Stimulated activated CD4-positive, alpha-beta T cell treated with anti-CD3 and anti-CD28 coated beads, Interleukin-4, amount 100 ng/mL, for 24 hours (primary cell): ENCODE measurements around the gene IRX2.

ENCODE experiments used
- DNase-seq: peaks from one replicate; pipeline ENCODE4 v3.0.0-alpha.2; 2020

Gene IRX2

DNA sequence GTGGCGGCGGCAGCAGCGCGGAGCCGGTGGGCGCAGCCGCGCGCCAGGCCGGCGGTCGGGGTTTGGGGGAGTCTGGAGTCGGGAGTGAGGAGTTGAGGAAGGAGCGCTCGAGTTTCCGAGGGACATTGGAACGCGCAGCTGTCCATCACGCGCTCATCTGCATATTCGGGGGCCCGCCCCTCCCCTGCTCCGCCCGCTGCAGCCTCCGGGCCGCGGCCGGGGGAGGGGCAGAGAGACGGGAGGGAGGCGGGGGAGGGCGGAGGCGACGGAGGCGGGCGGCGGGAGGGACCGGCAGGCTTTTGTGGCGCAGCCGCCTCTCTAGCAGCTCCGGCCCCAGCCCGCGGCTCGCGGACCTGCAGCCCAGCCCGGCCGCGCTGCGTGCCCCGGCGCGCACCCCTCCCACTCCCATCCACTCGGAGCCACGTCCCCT is at the start of gene IRX2:
TSS of gene IRX2 (minus strand) at position 86 of the 430 bp plus-strand sequence. CDS start 264 bp downstream, outside the sequence.
- DNase-seq: no peak

DNA sequence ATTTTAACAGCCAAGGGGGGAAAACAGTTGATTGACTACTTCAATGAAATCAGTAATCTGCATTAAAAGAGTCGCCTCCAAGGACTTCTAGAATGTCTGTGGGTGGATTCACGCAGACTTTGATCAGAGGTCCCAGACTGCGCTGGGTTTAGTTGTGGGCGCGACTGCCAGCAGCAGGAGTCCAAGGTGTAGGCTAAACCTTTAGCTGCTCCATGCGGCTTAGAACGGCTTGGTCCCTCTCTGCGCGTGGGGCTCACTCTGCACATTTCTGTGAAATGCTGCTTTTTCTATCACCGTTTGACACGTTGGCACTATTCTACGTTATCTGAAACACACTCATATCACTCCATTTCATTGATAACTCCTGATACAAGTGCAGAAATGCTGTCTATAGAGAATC is 48.6 kb upstream of the IRX2 start:
- DNase-seq: no peak

DNA sequence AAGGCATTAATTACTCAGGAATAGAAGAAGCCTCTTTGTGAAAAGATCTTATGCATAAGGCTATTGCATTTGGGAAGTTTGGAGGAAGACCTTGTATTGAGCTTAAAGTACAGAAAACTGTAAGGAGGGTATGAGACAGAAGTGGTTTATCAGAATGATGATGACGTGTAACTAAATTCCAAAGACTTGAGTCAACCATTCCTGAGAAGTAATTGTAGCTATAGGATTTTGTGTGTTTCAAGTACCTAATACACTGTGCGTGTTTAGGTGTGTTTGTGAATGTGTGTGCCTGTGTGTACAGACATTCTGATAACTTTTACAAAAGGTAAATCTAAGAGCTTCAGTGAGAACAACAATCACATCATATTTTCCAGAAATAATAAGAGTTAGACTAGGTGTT is 46.5 kb upstream of the IRX2 start:
- no peak for DNase-seq

DNA sequence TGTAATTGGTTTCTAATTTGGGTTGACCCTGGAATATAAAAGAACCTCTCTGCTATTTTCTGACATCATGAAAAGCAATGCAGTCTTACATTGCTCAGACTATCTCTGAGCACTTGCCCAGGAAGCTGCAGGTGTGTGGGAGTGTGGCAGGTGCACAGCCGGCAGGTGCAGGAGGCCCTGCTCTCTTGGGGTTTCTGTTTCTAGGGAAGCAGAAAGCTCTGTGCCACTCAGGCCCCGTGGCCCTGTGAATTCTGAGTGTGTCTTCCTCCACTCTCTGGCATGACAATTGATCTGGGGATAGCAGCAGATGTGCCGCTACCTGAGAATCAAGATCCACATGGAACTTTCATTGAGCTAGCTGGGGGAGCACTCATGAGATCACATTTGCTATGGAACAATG is 45.7 kb upstream of the IRX2 start:
- no peak for DNase-seq

DNA sequence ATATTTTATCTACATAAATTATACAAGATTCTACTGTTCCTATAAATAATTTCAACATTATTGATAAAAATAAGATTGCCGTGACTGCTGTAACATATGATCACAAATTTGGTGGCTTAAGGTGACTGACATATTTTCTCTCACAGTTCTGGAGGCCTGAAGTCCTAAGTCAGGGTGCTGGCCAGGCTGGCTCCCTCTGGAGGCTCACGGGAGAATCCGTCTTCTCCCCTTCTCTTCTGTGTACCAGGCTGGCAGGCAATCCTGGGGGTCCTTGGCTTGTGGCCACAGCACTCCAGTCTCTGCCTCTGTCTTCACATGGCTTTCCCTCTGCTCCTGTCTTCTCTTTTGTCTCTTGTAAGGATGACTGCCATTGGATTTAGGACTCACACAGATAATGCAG is 31.7 kb upstream of the IRX2 start:
- DNase-seq: no peak

DNA sequence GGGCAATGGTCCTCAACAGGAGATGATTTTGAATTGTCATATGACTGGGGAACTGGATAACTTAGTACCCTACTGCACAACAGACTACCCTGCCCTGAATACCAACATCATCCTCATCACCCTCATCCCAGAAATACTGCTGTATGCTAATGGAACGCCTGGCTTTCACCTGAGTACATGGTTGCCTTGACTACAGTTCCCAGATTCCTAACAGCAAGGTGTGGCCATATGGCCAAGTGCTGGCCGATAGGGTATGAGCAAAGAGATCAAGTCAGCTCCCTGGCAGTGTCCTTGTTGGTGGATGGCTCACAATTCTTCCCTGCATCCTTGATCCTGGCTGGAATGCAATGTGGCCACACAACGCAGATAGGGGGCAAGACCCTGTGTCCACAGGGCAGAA is 31.2 kb upstream of the IRX2 start:
- DNase-seq: no peak

DNA sequence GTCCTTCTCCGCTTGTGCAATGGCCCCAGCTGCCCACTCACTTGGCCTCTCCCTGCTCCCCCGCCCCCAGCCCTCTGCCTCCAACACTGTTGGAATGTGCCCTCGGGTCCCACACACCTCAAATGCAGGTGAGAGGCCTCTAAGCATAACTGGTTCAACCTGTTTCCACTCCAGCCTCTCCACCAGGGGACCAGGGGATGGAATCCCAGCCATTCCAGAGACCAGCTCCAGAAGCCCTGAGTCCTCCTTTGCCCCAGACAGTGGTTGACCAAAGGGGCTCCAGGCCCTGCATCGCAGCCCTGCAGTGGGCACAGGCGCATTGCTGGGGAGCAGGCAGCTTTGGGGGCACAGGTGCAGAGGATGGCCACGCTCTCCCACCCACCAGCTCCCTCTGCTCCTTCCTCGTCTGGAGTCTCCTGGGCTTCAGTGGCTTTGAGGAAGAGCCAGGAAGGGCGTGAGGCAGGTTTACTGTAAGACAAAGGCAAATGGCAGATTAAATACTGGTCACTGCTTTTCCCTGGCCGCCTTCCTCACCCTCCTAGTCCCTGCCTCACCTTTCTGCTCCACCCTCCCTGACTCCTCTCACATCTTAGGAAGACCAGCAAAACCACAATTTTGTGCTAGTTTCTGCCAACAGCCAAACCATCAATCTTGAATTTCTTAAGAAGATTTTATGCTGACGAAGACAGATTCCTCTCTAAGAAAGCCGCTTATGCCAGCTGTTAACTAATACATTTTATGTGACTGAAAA is 29.1 kb upstream of the IRX2 start:
- no peak for DNase-seq

DNA sequence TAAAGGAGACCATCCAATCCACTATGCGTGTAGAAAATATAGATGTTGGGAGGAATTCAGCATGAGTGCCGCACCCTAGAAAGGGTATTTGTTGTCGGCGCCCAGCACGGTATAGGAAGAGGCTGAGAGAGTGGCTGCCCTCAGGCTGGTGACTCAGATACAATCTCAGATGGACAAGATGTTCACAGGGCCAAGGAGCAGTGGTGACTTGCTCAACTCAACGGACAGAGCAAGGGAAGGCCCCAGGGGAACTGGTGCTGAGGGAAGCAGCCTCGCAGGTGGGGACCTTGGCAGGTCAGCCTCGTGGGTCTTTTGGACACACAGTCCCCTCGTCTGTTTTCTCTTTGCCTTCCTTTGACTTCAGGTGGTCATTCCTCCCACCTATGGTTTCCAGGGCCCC is 28.0 kb upstream of the IRX2 start:
- no peak for DNase-seq

DNA sequence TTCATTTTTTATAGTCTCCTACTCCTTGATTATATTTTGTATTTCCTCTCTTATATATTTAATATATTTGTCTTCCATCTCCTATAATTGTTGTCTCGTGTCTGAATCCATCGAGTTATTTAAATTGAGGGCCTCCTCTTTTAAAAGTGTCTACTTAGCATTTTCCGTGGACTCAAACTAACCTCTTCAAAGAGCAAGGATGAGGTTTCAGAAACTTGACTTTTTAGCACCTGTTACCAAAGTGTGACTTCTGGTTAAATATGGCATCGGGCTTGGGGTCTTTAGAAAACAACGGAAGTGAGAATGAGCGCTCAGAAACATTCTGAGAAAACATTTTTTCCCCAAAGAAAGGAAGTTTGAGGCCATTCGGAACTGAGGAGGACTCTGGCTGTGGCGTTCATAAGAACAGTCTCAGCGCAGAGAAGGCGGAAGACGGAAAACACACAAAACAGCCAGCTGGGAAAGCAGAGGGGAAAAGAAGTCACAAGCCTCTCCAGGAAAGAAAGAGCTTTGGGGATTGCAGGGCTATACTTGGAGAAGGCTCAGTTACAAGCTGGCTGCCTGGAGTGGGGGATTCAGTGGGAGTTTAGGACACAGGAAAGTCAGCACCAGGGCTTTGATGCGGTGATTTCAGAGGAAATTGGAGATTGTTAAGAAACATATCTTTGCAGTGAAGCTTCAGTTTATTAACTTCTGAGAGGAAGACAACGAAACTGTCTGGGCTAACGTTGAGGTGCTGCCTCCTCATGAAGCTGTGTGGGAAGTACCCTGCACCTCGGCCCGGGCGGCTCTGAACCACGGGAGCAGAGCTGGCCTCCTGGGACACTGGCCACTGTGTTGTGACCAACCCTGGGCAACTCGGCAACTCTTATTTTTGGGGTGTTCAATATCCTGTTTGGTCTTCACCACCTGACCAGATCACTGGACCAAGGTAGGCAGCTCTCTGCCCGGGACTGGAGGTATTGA is 25.1 kb upstream of the IRX2 start:
- no peak for DNase-seq

DNA sequence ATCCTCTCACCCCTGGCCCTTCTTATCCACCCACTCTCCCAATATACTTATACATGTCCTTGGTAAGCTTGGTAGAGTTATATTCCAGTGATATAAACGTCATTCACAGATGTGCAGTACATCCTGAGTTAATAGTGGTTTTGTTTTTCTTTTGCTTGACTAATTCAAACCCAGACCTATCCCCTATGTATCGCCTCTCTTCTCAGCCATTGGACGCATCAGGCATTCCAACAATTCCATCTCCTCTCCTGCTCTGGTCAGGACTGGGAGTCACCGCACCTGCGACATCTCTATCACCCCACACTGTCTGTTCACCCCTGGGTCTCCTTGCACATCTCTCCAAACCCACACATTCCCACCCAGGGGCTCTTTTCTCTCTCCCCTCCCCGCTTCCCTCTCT is 21.9 kb upstream of the IRX2 start:
- no peak for DNase-seq

DNA sequence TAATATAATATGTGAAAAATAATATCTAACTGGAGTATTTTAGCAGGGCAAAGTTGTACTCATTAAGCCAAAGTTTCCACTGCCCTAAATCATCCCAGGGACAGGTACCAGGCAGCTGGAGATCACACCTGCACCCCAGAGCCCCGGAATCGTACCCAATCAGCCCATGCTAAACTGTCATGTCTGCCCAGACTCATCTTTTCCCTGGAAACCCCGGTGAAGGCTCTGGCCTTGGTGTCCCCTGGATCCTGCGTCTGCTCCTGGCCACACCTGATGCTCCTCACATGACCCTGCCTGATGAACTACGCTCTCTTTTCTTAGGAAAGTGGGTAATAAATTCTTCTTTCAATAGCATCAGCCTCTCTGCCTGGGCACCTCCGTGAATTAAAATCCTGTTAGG is 15.6 kb upstream of the IRX2 start:
- no peak for DNase-seq

DNA sequence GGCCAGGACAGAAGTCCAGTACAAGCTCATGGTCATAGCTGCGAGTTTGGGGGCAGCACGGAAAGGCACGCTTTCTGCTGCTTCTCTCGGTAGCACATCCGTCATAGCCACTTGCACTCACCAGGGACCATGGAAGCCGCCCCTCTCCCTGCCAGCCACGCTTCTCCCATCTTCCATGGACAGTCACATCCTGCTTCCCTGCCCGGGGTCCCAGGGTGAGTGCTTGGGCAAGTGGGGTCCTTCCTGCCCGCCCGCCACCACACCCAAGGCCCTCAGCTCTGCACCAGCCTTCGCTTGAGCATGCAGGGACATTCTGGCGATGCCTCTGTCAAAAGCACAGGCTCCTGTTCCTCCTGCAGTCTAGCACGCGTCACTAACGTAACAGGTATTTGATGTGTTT is 13.1 kb upstream of the IRX2 start:
- DNase-seq: no peak

DNA sequence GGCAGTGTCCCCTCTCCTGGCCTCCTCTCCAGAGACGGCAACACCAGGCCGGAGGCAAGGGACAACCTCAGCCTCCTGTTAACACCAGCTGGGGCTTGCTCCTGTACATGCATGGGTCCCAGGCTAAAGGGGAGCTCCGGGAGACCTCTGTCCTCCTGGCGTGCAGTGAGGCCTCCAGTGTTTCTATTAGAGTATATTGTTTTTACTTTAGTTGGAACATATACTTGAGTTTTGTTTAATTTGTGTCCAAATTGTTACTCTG is 12.0 kb upstream of the IRX2 start:
- DNase-seq: no peak

DNA sequence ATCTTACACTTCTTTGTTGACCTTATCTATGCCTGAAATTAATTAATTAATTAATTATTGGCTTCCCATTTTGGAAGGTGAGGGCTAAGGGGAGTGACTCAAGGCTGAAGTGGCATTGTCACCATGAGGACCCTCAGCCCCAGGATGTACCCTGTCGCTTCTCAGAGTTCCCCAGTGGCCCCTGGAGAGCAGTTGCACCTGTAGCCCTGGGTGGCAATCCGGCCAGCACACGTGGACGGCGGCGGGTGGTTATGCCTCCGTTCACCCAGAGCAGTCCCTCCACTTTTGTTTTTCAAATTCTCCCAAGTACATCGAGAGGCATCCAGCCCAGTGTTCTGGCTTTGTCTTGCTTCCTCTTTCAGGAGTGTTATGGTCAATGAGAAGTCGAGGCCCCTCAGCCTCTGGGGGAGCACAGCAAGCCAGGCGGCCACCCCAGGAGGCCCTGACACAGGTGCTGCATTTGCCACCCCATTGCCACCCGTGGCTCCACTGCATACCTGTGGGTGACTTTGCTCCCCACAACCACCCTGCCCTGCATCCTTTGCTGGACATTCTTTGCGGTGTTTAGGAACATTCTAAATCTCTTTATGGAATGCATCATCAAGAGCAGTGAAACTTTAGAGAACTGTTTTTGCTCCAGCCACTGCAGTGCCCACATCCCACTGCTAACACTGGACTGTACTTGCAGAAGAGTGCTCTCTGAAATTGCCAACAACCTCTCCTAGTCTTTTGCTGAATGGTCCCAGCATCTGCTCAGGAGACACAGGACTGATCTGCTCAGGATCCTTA is 11.5 kb upstream of the IRX2 start:
- DNase-seq: no peak

DNA sequence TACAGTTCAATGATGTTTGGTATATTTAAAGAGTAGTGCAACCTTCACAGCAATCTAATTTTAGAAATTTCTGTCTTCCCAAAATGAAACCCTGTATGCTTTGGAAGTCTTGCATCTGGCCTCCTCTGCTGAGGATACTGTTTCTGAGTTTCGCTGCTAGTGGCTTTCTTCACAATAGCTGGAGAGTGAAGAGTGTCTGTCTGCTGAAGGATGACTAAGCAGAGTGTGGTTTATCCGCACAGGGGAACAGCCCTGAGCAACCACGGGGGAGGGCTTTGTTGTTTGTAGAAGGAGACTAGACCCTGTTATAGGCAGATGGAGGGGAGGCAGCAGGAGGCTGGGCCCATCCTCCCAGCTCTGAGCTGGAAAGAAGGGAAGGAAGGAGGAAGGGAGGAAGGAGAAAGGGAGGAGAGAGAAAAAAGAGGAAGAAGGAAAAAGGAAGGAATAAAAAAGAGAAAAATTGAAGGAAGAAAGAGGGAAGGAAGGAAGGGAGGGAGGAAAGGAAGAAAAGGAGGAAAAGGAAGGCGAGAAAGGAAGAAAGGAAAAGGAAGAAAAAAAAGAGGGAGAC is 10.5 kb upstream of the IRX2 start:
- DNase-seq: no peak

DNA sequence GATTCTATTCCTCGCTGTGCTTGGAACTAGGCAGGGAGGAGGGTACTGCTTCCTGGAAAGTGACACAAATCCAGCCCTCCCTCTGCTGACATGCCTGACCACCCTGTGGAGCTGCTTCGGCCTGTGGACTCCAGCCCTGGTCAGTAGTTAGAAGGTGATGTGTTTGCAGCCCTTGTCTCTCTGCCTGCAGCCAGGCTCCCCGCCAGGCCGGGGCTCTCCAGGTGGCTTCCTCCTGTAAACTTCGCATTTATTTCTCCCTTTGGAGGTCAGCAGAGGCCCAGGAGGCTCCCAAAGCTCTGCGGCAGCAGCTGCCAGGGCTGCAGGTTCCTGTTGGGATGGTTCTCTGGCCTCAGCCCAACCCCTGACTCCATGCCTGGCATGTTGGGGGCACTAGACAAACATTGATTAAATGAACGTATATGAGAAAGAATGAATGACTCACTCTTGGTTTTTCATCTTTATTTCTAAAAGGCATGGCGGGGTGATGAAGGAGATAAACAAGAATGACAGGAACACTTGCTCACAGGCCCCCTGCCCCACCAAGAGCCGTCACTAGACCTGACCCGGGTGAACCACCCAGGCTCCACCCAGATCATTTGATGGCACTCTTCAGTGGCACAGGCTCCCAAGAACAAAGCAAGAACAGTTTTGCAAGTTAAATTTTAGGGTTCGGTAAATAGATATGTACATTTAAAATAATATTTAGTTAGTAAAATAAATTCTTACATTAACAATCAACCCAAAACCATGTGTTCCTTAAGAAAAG is 8.4 kb upstream of the IRX2 start:
- DNase-seq: no peak

DNA sequence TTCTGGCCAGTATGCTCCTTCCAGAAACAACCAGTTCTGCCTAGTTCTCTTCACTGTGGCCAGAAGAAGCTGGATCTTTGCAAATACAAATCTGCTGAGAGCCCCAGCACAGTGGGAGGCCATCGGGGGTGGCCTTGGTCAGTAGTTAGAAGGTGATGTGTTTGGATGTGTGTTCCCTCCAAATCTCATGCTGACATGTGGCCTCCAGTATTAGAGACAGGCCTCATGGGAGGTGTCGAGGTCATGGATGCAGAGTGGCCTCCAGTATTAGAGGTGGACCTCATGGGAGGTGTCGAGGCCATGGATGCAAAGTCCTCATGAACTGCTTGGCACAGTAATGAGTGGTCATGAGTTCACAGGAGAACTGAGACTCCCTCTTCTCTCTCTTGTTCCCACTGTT is 7.6 kb upstream of the IRX2 start:
- DNase-seq: no peak

DNA sequence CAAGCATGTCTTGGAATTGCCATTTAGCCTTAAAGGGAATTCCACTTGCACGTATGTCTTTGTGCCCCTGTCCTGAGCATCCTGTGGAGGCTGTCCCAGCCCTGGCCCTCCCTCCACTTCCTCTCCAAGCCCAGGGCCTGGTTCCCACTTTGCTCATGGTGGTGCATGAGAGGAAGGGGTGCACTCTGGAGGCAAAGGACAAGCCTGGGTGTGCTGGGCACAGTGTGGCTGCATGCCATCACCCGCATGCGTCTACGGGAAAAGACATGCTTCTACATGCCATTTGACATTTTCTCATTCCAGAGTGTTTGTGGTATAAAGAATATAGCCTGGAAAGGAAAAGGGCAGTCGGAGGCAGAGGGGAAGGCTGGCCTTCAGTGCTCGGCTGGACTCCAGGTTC is 7.2 kb upstream of the IRX2 start:
- DNase-seq: no peak

DNA sequence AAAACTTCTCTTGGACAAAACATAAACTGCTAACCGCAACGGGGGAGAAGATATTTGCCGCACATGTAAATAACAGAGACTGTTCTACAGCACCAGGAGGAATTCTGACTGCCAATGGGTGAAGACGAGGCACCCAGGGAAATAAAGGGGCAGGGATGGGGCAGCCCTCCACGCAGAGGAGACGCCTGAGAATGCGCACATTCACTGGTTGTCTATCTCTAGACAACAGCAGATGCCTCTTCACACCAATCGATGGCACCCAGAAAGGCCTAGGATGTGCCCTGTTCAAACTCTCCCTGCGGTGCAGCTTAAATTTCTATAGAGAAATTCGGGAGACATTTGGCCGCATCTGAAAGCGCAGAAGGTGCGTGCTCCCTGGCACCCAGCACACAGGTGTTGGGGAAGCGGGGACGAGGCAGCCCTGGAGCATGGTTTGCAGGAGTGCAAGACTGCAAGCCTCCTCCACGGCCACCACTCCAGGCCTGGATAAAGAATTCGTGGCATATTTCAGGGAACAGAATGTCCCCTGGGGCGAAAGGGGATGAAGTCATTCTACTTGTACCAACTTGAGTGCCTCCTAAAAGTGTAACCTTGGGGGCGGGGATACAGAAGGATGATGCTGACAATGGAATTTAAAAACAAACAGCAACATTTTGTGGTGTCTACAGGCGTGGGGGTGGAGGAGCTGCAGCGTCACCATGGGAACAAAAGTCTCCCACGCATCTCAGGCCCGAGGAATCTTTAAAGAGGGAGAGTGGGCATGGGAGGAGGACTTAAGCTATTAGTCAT is 6.3 kb upstream of the IRX2 start:
- no peak for DNase-seq

DNA sequence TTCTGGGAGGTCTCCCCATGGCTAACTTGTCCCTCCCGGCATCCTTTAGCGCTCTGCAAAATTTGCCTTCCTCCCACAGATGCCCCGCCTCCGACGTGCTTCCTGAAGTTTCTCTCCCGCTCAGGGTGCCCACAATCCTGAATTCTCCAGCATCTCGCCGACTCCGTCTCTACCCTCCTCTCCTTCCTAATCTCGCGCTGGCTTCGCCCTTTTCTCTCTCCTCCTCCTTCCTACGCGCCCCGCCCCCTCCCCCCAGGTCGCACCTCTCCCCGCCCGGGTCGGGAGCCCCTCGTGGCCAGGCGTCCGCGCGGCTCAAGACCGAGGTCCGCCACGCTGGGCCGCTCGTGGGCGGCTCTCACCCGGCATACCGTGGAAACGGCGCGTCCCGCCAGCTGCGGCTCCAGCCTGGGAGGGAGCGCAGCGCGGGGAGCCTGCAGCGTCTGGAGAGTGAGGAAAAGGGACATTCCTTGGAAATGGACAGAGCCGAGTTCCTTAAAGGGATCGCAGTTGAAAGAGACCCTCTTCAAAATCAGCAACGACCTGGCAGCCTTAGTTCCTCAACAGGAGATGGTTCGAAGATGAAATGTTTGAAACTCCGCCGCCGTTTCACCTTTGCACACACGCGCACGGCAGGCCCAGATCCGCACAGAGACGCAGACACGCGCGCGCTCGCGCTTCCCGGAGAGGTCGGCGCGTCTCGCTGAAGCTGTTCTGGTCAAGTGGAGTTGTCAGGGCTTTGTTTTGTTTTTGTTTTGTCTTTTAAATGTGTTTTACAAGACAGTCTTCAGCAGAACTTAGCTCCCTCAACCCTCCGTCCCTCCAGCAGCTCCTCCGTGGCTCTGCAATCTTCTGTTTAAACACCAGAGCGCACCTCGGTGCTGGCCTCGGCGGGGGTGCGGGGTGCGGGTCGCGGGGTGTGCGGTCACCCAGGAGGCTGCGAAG is 5.0 kb upstream of the IRX2 start:
- no peak for DNase-seq
